GM21381 (cell line): Measurements from ENCODE around the gene PCK2.
A peak's percentile ranks its signal among the peaks of the same experiment; 100 is the strongest.
"Not testable (repeated sequence)": the region's sequence is repeated elsewhere in the genome, so short reads cannot be mapped to it uniquely, and the experiment has no call there.

Experiments used
- ATAC-seq: cut with Tn5 transposase; IDR thresholded peaks from one replicate; pipeline ENCODE4 v1.9.1; 2021; ENCODE audit warnings: mild to moderate bottlenecking, moderate library complexity; ENCODE audit not compliant: unreplicated experiment

Gene PCK2

DNA sequence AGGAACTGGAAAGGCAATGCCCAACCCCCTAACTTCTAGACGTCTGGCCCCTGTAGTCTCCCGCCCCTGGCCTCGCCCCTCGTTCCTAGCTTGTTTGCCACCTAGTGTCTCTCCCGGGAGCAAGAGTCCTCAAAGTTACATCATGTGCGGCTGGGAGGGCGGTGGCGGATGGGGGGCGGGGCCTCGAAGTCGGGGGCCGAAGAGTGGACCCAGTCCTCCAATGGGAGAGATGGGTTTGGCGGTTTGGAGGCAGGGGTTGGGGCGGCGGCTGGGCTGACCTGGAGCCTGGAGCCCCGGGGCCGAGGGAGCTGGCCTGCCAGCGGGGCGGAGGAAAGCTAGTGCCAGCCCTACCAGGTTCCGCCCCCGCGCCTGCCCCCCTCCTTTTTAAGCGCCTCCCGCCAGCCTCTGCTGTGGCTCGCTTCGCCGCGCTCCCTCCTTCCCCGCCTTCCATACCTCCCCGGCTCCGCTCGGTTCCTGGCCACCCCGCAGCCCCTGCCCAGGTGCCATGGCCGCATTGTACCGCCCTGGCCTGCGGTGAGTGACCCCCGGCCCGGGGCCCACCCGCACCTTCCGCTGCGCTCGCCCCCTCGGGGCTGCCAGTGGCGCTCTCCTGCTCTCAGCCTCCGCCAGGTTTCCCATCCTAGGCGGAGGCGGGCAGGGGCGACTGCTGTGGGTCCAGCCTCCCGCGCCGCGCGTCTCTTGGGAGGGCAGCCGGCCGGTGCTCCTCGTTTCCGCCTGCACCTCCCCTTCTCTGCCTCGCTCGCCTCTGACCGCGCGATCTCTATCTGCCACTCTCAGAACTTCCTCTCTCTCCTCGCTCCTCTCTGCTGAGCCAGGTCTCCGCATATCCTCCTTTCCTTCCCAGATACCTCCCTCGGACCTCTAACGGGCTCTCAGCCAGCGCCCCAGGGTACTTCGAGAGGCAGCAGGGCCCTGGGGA is at the start of gene PCK2:
Gene PCK2 (plus strand): TSS at position 411 of the 940 bp plus-strand sequence. CDS start 95 bp downstream, at position 506.
- peak; percentile 51 for ATAC-seq

GRCh38 chr14:24049002-24049401 is 45.1 kb upstream of the PCK2 start:
- not testable (repeated sequence) for ATAC-seq

DNA sequence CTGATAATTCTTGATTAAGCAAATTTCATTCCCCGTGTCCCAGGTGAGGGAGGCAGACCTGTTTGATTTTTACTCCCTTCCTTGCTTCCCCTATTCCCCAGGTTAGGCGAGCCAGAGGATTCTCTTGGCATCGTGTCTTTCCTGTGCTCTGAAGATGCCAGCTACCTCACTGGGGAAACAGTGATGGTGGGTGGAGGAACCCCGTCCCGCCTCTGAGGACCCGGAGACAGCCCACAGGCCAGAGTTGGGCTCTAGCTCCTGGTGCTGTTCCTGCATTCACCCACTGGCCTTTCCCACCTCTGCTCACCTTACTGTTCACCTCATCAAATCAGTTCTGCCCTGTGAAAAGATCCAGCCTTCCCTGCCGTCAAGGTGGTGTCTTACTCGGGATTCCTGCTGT is 43.4 kb upstream of the PCK2 start:
- ATAC-seq = not testable (repeated sequence)

GRCh38 chr14:24051176-24051788 is 42.8 kb upstream of the PCK2 start:
- ATAC-seq = peak; percentile 27

DNA sequence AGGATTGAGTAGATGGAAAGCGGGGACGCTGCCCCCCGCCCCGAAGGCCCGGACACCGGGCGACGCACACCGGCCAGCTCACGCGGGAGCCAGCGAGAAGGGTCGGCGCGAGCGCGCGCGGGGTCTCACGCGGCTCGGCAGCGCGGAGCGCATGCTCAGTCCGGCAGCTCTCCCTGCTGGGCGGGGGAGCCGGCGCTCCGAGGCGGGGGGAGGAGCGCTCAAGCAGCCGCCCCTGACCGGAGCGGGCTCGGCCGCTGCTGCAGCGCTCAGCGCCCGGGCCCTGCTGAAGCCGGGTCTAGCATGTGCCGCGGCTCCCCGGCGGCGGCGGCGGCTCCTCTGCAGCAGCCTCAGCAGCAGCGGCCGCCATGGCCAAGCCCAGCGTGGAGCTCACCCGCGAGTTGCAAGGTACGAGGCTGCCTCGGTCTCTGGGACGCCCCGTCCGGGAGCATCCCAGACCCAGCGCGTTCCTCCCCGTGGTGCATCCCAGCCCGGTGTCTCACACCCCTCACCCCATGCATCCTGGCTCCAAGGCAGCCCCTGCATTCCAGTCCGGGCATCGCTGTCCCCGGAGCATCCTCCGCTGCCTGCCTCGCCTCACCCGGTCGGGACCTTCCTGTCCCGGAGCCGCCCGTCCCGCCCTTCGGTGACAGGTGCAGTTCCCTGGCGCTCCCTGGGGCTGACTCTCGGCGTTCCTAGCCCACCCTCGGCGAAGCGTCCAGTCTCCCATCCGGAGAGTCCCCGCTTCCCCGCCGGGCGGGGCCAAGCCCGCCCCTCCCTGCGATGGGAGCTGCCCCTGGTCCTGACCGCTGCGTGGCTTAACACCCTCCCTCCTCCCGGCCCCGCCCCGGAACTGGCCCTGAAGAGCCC is 42.1 kb upstream of the PCK2 start, which contains the start of gene CARMIL3:
Gene CARMIL3 (plus strand): TSS at position 221 of the 867 bp plus-strand sequence. CDS start 145 bp downstream, at position 366.
- ATAC-seq = peak; percentile 72

DNA sequence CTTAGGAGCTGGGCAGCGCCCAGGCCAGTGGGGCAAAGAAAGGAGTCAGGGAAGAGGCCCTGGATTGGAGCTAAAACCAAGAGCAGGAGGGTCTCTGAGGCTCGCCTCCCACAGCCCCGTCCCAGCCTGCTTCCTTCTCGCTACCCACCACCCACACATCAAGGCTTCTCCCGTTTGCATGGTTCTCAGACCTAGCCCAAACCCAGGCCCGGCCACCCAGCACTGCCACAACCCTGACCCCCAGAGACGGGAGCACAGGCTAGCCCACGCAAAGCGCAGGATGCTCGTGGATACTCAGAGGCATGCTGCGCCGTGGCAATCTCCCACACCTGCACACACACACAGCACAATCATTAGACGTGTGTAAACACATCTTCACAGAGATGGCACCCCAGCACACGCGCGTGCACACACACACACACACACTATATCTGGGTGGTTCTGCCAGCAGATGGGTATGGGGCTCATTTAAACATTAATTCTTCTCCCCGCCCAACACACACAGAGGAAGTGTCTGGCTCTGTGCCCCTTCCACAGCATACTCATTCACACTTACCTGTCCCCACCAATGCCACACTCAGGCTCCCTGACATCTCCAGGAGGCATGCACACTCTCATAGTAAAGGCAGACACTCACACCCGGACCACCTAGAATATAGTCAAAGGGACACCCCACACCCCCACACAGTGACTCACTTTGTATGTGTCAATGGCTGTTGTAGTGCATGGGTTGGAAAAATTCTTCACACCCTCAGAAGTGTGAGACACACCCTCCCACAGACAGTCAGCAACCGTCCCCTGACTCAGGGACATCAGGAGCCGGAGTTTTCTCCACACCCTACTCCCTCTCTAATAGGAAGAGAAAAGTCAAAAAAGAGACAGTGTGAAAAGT is 41.2 kb upstream of the PCK2 start:
- no peak for ATAC-seq

GRCh38 chr14:24053548-24054323 is 40.4 kb upstream of the PCK2 start:
- ATAC-seq = no peak

- no peak for ATAC-seq
These were observed 39.8 kb upstream of the PCK2 start for GRCh38 chr14:24054324-24054641.

GRCh38 chr14:24054646-24055045 is 39.5 kb upstream of the PCK2 start:
- ATAC-seq = no peak

DNA sequence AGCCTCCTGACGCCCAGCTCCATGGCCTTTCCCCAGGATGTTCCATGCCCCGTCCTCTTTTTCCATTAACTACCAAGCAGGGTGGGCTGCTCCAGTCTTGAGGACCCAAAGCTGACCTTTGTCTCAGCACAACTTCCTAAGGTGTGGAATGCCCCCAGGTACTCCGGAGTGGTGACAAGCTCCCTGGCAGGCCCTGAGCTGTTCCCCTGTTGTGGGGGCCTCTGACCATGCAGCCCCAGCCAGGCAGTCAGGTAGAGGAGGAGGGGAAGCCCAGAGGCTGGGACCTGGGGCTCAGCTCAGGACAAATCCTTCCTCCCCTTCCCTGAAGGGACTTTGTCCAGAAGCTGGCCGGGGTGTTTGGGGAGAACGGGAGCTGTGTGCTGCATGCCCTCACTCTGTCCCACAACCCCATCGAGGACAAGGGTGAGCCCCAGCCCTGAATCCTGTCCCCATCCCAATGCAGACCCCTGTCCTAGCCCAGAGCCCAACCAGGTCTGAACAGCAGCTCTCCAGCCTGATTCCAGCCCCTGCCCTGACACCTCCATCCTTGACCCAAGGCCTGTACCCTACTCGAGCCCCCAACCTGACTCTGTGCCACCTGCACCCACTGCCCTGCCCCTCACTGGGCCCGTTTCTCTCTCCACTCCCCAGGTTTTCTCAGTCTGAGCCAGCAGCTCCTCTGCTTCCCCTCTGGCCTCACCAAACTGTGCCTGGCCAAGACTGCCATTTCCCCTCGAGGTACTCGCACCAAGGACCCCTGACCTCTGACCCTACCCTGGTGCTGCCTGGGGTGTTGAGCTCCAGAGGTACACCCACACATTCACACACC is 37.9 kb upstream of the PCK2 start:
- ATAC-seq = no peak

DNA sequence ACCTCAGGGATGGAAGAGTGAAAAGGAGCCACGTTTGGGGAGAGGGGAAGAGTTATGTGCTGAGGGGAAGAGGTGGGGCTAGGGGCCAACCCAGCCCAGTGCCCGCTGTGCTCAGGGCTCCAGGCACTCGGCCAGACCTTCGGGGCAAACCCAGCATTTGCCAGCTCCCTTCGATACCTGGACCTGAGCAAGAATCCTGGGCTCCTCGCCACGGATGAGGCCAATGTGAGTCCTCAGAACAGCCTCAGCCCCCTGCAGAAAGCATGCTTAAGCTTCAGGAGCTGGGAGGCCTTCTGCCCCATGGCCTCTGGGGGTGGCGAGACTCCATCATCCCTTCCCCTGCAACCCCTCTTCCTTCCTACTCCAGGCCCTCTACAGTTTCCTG is 37.3 kb upstream of the PCK2 start:
- no peak for ATAC-seq

DNA sequence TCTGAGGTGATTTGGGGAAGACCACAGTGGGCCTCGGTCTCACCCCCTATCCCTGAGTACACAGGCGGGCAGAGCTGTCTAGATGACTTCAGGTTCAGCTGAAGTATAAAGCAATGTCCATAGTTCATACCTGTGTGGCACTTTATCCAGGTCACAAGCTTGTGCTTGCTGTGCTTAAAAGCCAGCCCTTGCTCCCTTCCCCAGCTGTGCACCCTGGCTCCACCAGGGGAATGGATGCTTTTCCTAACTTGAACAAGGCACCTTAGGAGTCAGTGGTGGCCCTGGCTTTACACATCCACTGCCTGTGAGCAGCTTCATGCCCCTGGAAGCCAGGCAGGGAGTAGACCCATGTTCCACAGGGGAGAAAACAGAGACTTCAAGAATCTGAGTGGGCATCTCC is 36.8 kb upstream of the PCK2 start:
- no peak for ATAC-seq

DNA sequence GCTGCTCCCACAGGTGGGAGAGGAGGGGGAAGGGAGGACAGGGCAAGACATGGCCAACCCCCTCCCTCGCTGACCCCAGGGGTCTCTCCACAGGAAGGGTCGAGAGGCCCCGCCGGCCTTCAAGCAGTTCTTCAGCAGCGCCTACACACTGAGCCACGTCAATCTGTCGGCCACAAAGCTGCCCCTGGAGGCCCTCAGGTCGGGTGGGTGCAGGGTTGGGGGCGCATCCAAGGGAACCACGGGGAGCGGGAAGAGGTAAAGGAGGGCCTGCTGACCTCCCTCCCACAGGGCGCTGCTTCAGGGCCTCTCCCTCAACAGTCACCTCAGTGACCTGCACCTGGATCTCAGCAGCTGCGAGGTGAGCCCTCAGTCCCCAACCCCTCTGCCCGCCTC is 36.2 kb upstream of the PCK2 start:
- no peak for ATAC-seq

DNA sequence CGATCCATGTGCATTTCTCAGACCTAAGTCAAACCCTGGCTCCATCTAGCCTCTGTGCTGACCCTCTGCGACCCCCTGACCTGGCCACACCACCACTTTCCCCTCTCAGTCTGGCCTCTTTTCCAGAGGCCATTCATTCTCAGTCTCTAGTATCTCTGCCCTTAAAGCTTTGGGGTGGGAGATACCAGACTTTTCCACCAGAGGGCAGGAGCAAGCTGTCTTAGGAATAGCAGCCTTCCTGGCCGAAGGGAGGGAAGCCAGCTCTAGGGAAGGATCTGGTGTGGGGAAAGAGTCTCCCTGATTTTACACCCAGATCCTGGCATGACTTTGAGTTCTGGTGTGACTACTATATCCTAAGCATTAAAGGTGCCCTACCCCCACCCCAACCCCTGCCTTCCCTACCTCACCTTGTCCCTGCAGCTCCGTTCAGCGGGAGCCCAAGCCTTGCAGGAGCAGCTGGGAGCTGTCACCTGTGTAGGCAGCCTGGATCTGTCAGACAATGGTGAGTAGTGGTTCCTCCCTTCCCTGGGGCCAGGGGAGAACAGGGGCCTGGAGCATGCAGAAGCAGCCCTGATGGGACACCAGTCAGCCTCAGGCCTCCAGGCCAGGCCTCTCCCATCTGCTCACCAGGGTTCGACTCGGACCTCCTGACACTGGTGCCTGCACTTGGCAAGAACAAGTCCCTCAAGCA is 35.7 kb upstream of the PCK2 start:
- no peak for ATAC-seq

GRCh38 chr14:24058951-24059475 is 35.1 kb upstream of the PCK2 start:
- ATAC-seq = no peak

GRCh38 chr14:24059841-24060388 is 34.2 kb upstream of the PCK2 start:
- ATAC-seq = no peak

DNA sequence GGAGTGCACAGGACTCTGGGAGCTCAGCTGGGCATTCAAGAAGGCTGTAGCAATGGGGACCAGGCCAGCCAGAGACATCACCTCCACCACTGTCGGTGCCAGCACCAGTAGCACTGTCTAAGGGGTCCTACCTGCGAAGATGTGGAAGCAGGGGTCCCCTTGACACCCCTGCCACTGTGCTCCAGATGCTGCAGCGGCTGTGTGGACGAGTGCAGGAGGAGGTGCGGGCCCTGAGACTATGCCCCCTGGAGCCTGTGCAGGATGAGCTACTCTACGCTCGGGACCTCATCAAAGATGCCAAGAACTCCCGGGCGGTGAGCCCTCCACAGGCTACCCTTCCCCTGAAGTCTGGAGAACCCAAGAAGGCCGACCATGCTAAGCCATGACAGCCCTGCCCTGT is 33.7 kb upstream of the PCK2 start:
- ATAC-seq = no peak
